DND-41 (cell line): ENCODE data around the gene CENPA.

Source experiments
- ATAC-seq: fragments of 200-7000 bp; cut with Tn5 transposase; 3 replicates; pipeline ENCODE4 v1.9.1; 2021; ENCODE audit warnings: low read depth; ENCODE audit not compliant: insufficient read depth
- DNase-seq: peaks from one replicate; pipeline ENCODE4 v3.0.0-alpha.2; 2020
- H2AFZ ChIP-seq: 2 replicates; pipeline ENCODE4 v1.6.0; 2012; ENCODE audit warnings: low read depth, low read length
- H3K27ac ChIP-seq: 2 replicates; pipeline ENCODE4 v1.5.1; 2012; ENCODE audit warnings: low read length, inconsistent platforms
- H3K27me3 ChIP-seq: fragments of 200-600 bp; sonication (generic); 2 replicates; pipeline ENCODE4 v1.6.0; 2012; ENCODE audit warnings: low read length, mild to moderate bottlenecking, inconsistent platforms; ENCODE audit not compliant: insufficient read depth, poor library complexity
- H3K36me3 ChIP-seq: 2 replicates; pipeline ENCODE4 v1.5.1; 2012; ENCODE audit warnings: low read length, inconsistent platforms; ENCODE audit not compliant: insufficient read depth
- H3K4me1 ChIP-seq: 2 replicates; pipeline ENCODE4 v1.5.1; 2012; ENCODE audit warnings: mild to moderate bottlenecking, low read length; ENCODE audit not compliant: insufficient read depth
- H3K4me2 ChIP-seq: 2 replicates; pipeline ENCODE4 v1.6.0; 2012; ENCODE audit warnings: mild to moderate bottlenecking, moderate library complexity, low read length, inconsistent platforms; ENCODE audit not compliant: insufficient read depth
- H3K4me3 ChIP-seq, 2 experiments: fragments of 200-600 bp in 1 of 2; shearing (Covaris generic) in 1 of 2; 2 replicates each; pipeline ENCODE4 v1.5.1; 2012 to 2016; ENCODE audit warnings: inconsistent platforms in 2 of 2, low read length in 2 of 2, mild to moderate bottlenecking in 2 of 2, low read depth in 1 of 2, moderate library complexity in 1 of 2
- H3K79me2 ChIP-seq: 2 replicates; pipeline ENCODE4 v1.6.0; 2012; ENCODE audit warnings: low read length, inconsistent platforms; ENCODE audit not compliant: insufficient read depth
- H3K9ac ChIP-seq: 2 replicates; pipeline ENCODE4 v1.6.0; 2012; ENCODE audit warnings: low read depth, mild to moderate bottlenecking, inconsistent platforms, low read length, moderate library complexity
- H3K9me3 ChIP-seq: 2 replicates; pipeline ENCODE4 v1.5.1; 2012; ENCODE audit warnings: low read length, moderate library complexity, mild to moderate bottlenecking, inconsistent platforms; ENCODE audit not compliant: insufficient read depth, severe bottlenecking
- H4K20me1 ChIP-seq: 2 replicates; pipeline ENCODE4 v1.6.0; 2012; ENCODE audit warnings: low read length; ENCODE audit not compliant: insufficient read depth
- EZH2 ChIP-seq: IDR thresholded peaks from 3 replicates; pipeline ENCODE4 v1.6.1; 2012; ENCODE audit warnings: borderline replicate concordance, low read depth, mild to moderate bottlenecking, moderate library complexity, low read length, inconsistent platforms; ENCODE audit not compliant: severe bottlenecking
- TF ChIP-seq, protein P1 (sequence below): IDR thresholded peaks from 2 replicates; pipeline ENCODE4 v1.5.1; 2012; ENCODE audit warnings: borderline replicate concordance, low read length, moderate library complexity, mild to moderate bottlenecking; ENCODE audit not compliant: poor library complexity, severe bottlenecking; ENCODE audit errors: extremely low read depth

Gene CENPA

DNA sequence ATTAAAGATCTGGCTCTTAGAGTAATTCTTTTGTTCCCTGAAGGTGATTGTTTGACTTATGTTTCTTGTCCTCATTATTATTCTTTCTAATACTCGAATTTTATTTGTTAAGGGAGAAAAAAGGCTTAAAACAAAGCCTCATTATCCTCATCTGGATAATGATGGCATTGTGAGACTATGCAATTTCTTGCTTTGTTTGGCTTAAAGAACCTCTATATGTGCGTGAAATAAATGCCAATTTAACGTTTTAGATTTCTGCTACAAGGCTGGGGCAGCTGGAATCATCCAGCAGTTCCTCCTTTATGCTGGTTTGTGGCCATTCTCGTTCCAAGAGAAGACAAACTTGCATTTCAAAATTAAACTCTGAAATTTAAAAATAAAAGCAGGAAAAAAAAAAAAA lies 57.2 kb downstream of the CENPA start:
- Histone ChIP-seq H3K36me3 (no peaks in the 10 kb centered on the region), H3K4me3 (no peak overlapping the region), H4K20me1 (no peaks in the 10 kb centered on the region), H3K79me2 (no peaks in the 10 kb centered on the region), H2AFZ (no peak overlapping the region), H3K4me2 (no peak overlapping the region), H3K4me1 (peaks cover 3% of the 10 kb centered on the region; the same call in 1 of the 2 replicates), H3K9ac (no peak overlapping the region), H3K27ac (no peak overlapping the region), H3K9me3 (no peaks in the 10 kb centered on the region), H3K27me3 (peaks cover 3% of the 10 kb centered on the region)
- ATAC-seq (no peak), DNase-seq (no peak)
- TF ChIP-seq, protein P1, sequence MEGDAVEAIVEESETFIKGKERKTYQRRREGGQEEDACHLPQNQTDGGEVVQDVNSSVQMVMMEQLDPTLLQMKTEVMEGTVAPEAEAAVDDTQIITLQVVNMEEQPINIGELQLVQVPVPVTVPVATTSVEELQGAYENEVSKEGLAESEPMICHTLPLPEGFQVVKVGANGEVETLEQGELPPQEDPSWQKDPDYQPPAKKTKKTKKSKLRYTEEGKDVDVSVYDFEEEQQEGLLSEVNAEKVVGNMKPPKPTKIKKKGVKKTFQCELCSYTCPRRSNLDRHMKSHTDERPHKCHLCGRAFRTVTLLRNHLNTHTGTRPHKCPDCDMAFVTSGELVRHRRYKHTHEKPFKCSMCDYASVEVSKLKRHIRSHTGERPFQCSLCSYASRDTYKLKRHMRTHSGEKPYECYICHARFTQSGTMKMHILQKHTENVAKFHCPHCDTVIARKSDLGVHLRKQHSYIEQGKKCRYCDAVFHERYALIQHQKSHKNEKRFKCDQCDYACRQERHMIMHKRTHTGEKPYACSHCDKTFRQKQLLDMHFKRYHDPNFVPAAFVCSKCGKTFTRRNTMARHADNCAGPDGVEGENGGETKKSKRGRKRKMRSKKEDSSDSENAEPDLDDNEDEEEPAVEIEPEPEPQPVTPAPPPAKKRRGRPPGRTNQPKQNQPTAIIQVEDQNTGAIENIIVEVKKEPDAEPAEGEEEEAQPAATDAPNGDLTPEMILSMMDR, result no peak
- TF ChIP-seq EZH2, result no peak
